PC-3 (cell line): ENCODE data around the gene ARAP3. TPM values are rescaled to one million over a fixed set of nuclear protein-coding genes. Genes with fewer than 3 reads are reported as not detected.

Experiments
- ATAC-seq: fragments of 200-7000 bp; cut with Tn5 transposase; 2 replicates; pipeline ENCODE4 v1.9.1; 2020; ENCODE audit warnings: mild to moderate bottlenecking, moderate library complexity
- BruUV-seq: library from RNA; stranded (reverse); fragments of 400-500 nt; replicated peaks from 2 replicates; lab custom pipeline; 2021; lab: Mats Ljungman, UMichigan
- CTCF ChIA-PET: fragments of 300-600 bp; sonication (Branson Sonifier 250); formaldehyde crosslinking; loops from one replicate; lab custom pipeline; 2022; ENCODE audit warnings: antibody characterized with exemption; lab: Charles Lee
- POLR2A ChIA-PET: fragments of 300-600 bp; sonication (Branson Sonifier 250); formaldehyde crosslinking; loops from one replicate; lab custom pipeline; 2022; ENCODE audit warnings: antibody characterized with exemption; ENCODE audit not compliant: unreplicated experiment; lab: Charles Lee
- DNase-seq: peaks from one replicate; pipeline ENCODE4 v3.0.0-alpha.2; 2015
- H2AFZ ChIP-seq: fragments of 300-600 bp; sonication (generic); 2 replicates; pipeline ENCODE4 v1.6.0; 2016; ENCODE audit warnings: antibody characterized with exemption, low read length
- H3F3A ChIP-seq: fragments of 300-600 bp; sonication (generic); one replicate; pipeline ENCODE4 v1.6.0; 2017; ENCODE audit warnings: antibody characterized with exemption, low read length, control low read depth, mild to moderate bottlenecking; ENCODE audit not compliant: unreplicated experiment
- H3K27ac ChIP-seq: fragments of 300-600 bp; sonication (generic); 2 replicates; pipeline ENCODE4 v1.5.1; 2016; ENCODE audit warnings: mild to moderate bottlenecking, low read length
- H3K27me3 ChIP-seq: fragments of 300-600 bp; sonication (generic); 2 replicates; pipeline ENCODE4 v1.6.1; 2016; ENCODE audit warnings: low read length, mixed read lengths
- H3K36me3 ChIP-seq: fragments of 300-600 bp; sonication (generic); 2 replicates; pipeline ENCODE4 v1.6.1; 2016; ENCODE audit warnings: low read depth, mixed run types, low read length, mixed read lengths
- H3K4me1 ChIP-seq: fragments of 300-600 bp; sonication (generic); 2 replicates; pipeline ENCODE4 v1.5.1; 2016; ENCODE audit warnings: low read length; ENCODE audit not compliant: insufficient read depth
- H3K4me2 ChIP-seq: fragments of 300-600 bp; sonication (generic); 2 replicates; pipeline ENCODE4 v1.6.0; 2016; ENCODE audit warnings: low read length
- H3K4me3 ChIP-seq: fragments of 300-600 bp; sonication (generic); 2 replicates; pipeline ENCODE4 v1.5.1; 2016; ENCODE audit warnings: mild to moderate bottlenecking, low read length, mixed read lengths
- H3K79me2 ChIP-seq: fragments of 300-600 bp; sonication (generic); 2 replicates; pipeline ENCODE4 v1.6.1; 2017; ENCODE audit warnings: low read length, mixed read lengths
- H3K9ac ChIP-seq: fragments of 300-600 bp; sonication (generic); 2 replicates; pipeline ENCODE4 v1.6.0; 2016; ENCODE audit warnings: mild to moderate bottlenecking, low read length
- H3K9me2 ChIP-seq: fragments of 300-600 bp; sonication (generic); replicated peaks from 2 replicates; pipeline ENCODE4 v1.6.1; 2016; ENCODE audit warnings: mixed run types, low read length, mixed read lengths
- H3K9me3 ChIP-seq: fragments of 300-600 bp; sonication (generic); 2 replicates; pipeline ENCODE4 v1.6.1; 2016; ENCODE audit warnings: low read length, mixed read lengths
- H4K20me1 ChIP-seq: fragments of 300-600 bp; sonication (generic); 2 replicates; pipeline ENCODE4 v1.6.1; 2016; ENCODE audit warnings: low read length, mixed read lengths
- EZH2 ChIP-seq: fragments of 300-600 bp; sonication (generic); IDR thresholded peaks from one replicate; pipeline ENCODE4 v1.6.1; 2017; ENCODE audit warnings: antibody characterized with exemption, mild to moderate bottlenecking, low read length; ENCODE audit not compliant: unreplicated experiment
- EZH2phosphoT487 ChIP-seq: fragments of 300-600 bp; sonication (generic); IDR thresholded peaks from 2 replicates; pipeline ENCODE4 v1.6.1; 2018; ENCODE audit warnings: mild to moderate bottlenecking, antibody characterized with exemption, low read length, borderline replicate concordance
- intact Hi-C: fragments of 100-400 bp; cut with micrococcal nuclease; formaldehyde crosslinking; loops from 2 replicates; pipeline ENCODE4 v1.9.0; 2023
- total RNA-seq: library from RNA; depleted of rRNA; stranded (reverse); fragments of >200 nt; gene quantifications from 2 replicates; pipeline ENCODE4 v1.2.3, GENCODE V29; 2014
- TF ChIP-seq, protein P1 (sequence below): fragments of 300-600 bp; sonication (generic); conservative IDR thresholded peaks from 2 replicates; pipeline ENCODE4 v1.5.1; 2017; ENCODE audit warnings: antibody characterized with exemption, low read depth, mild to moderate bottlenecking, low read length

The ARAP3 gene
- total RNA-seq, 1 experiment from 2014 or later: 7.1 TPM

GRCh38 chr5:141695627-141696215, 13.7 kb upstream of the ARAP3 start:
- intact Hi-C loops: no loop called here
- POLR2A ChIA-PET: no interaction called here
- H3K4me1 ChIP-seq: peaks cover 16% of the 10 kb centered on the region
- H2AFZ ChIP-seq: peak overlapping the region; percentile 55; the same call in 1 of the 2 replicates
- no peaks in the 10 kb centered on the region for H3K9me2 ChIP-seq
- CTCF ChIA-PET: no interaction called here
- H3K4me2 ChIP-seq: peak overlapping the region; percentile 26; the same call in 1 of the 2 replicates
- no TSS peak for BruUV-seq
- H3K79me2 ChIP-seq: no peaks in the 10 kb centered on the region
- H4K20me1 ChIP-seq: no peaks in the 10 kb centered on the region
- H3K27ac ChIP-seq: peak overlapping the region; percentile 18; the same call in 1 of the 2 replicates
- no peaks in the 10 kb centered on the region for H3K9me3 ChIP-seq
- H3K9ac ChIP-seq: no peak overlapping the region
- no peaks in the 10 kb centered on the region for H3K27me3 ChIP-seq
- TF ChIP-seq EZH2 (no peak), EZH2phosphoT487 (no peak)
- TF ChIP-seq, protein P1, sequence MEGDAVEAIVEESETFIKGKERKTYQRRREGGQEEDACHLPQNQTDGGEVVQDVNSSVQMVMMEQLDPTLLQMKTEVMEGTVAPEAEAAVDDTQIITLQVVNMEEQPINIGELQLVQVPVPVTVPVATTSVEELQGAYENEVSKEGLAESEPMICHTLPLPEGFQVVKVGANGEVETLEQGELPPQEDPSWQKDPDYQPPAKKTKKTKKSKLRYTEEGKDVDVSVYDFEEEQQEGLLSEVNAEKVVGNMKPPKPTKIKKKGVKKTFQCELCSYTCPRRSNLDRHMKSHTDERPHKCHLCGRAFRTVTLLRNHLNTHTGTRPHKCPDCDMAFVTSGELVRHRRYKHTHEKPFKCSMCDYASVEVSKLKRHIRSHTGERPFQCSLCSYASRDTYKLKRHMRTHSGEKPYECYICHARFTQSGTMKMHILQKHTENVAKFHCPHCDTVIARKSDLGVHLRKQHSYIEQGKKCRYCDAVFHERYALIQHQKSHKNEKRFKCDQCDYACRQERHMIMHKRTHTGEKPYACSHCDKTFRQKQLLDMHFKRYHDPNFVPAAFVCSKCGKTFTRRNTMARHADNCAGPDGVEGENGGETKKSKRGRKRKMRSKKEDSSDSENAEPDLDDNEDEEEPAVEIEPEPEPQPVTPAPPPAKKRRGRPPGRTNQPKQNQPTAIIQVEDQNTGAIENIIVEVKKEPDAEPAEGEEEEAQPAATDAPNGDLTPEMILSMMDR: no peak
- DNase-seq: peak; percentile 46
- H3K4me3 ChIP-seq: no peak overlapping the region
- H3K36me3 ChIP-seq: no peaks in the 10 kb centered on the region
- H3F3A ChIP-seq: no peaks in the 10 kb centered on the region
- ATAC-seq: peak; percentile 51

DNA sequence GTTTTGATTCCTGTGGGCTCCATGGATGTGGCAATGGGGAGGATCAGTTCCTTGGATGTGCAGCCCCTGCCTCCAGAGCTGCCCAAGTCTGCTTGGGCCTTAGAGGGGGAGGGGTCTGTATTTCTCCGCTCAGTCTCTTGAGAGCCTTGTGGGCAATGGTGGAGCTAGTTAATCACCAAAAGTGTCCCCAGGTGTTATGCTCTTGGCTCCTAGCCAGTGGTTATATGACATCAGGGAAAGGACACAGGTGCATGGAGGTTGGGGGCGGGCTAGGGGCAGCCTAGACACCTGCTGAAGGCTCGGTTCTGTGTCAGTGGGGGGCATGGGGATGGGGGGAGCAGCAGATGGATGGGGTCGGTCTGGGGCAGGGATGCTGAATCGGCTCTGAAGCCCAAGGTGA, 12.4 kb upstream of the ARAP3 start:
- Histone ChIP-seq H4K20me1 (no peaks in the 10 kb centered on the region), H3K4me3 (no peak overlapping the region), H3F3A (no peaks in the 10 kb centered on the region), H3K9me3 (no peaks in the 10 kb centered on the region), H3K27me3 (no peaks in the 10 kb centered on the region), H3K36me3 (no peaks in the 10 kb centered on the region), H2AFZ (no peak overlapping the region), H3K4me1 (peaks cover 16% of the 10 kb centered on the region), H3K9me2 (no peaks in the 10 kb centered on the region), H3K79me2 (no peaks in the 10 kb centered on the region), H3K4me2 (no peak overlapping the region), H3K9ac (no peak overlapping the region), H3K27ac (no peak overlapping the region)
- POLR2A ChIA-PET: interaction anchor here (0.6 kb wide), 1 partner anchor 290 kb away, joined by 3 read pairs; no protein-coding TSS in a partner anchor
- CTCF ChIA-PET: no interaction called here
- no peak for ATAC-seq
- no peak for TF ChIP-seq EZH2
- intact Hi-C loops: no loop called here
- no TSS peak for BruUV-seq
- DNase-seq: no peak

DNA sequence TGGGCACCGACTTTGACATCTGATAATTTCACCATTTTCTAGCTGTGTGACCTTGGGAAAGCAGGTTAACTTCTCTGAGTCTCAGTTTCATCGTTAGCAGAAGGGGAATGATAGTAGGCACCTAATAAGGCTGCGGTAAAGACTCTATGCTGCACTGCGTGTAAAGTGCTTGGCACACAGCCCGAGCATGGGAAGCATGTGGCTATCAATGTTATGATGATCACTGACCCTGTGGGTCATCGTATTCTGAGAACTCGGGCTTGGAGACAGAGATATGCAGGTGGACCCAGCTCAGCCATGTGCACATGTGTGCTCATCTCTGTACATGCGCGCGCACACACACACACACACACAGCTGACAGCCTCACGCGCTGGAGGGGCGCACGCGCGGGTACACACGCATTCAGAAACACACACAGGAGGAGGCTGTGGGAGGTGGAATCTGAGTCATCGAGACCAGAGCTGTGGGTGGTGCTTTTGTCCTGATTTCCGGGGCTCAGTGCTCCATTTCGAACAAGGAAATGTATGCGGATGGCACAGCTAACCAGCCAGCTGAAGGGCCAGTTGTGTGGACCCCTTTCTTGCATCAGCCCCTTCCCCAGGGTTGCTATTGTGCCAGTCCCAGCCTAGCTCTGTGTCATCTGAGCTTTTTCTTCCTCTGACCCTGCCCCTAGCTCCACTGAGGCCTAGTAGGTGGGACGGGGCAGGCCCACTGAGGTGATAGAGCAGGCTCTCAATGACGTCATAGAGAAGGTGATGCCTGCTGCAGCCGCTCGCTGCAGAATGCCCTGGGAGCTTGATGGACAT, 11.1 kb upstream of the ARAP3 start:
- Histone ChIP-seq H3K36me3 (no peaks in the 10 kb centered on the region), H3K4me1 (peaks cover 16% of the 10 kb centered on the region), H4K20me1 (no peaks in the 10 kb centered on the region), H3K9me3 (no peaks in the 10 kb centered on the region), H3K79me2 (no peaks in the 10 kb centered on the region), H3K9me2 (no peaks in the 10 kb centered on the region), H3K27ac (no peak overlapping the region), H3K4me2 (no peak overlapping the region), H3K27me3 (no peaks in the 10 kb centered on the region), H3K4me3 (no peak overlapping the region), H2AFZ (no peak overlapping the region), H3K9ac (no peak overlapping the region), H3F3A (no peaks in the 10 kb centered on the region)
- no peak for TF ChIP-seq EZH2
- TF ChIP-seq, protein P1: no peak
- TF ChIP-seq EZH2phosphoT487: no peak
- ATAC-seq (no peak), DNase-seq (no peak)
- POLR2A ChIA-PET: no interaction called here
- intact Hi-C loops: loop anchor here (1.0 to 2.0 kb wide), 3 partner anchors 186 to 276 kb away; partner anchors contain the start of genes PCDH1 and RNF14
- BruUV-seq: no TSS peak
- CTCF ChIA-PET: interaction anchor here (1.0 to 1.5 kb wide), 2 partner anchors 119 to 185 kb away, joined by 3 to 10 read pairs; partner anchors contain the start of gene PCDH1
